Colonic mucosa (tissue), 4 donors: ENCODE measurements around the gene DAPK3. TPM values are rescaled to one million over a fixed set of nuclear protein-coding genes. Genes with fewer than 3 reads are reported as not detected.

Experiments
- DNase-seq: peaks from one replicate; pipeline ENCODE4 v3.0.0-alpha.2; 2020
- H3K27ac ChIP-seq: fragments of 200-600 bp; one replicate; pipeline ENCODE4 v1.8.0; 2021
- H3K27me3 ChIP-seq: fragments of 200-600 bp; one replicate; pipeline ENCODE4 v1.8.0; 2021
- H3K36me3 ChIP-seq: fragments of 200-600 bp; one replicate; pipeline ENCODE4 v1.8.0; 2021
- H3K4me1 ChIP-seq: fragments of 200-600 bp; one replicate; pipeline ENCODE4 v1.8.0; 2021; ENCODE audit warnings: mild to moderate bottlenecking
- H3K4me3 ChIP-seq: fragments of 200-600 bp; one replicate; pipeline ENCODE4 v1.8.0; 2021
- H3K9ac ChIP-seq, 2 donors: one replicate each; pipeline ENCODE4 v1.7.0; 2013; ENCODE audit warnings: control low read depth in 2 of 2, low read depth in 2 of 2, low read length in 2 of 2
- H3K9me3 ChIP-seq: fragments of 200-600 bp; one replicate; pipeline ENCODE4 v1.8.0; 2021
- intact Hi-C: fragments of 100-400 bp; cut with DNase I; formaldehyde crosslinking; loops from one replicate; pipeline ENCODE4 v1.14.1; 2022
- total RNA-seq, 2 donors: library from RNA; stranded (reverse); fragmentation: NEBNext Ultra II Directional in 1 of 2; extraction: Animal tissue kit (Norgen Biotek cat#: 25700) in 1 of 2; gene quantifications; one replicate each; pipeline ENCODE4 v1.2.1, GENCODE V29; 2021
- TF ChIP-seq, protein P1 (sequence below): fragments of 200-600 bp; IDR thresholded peaks from one replicate; pipeline ENCODE4 v1.8.0; 2022; ENCODE audit warnings: antibody characterized with exemption, mild to moderate bottlenecking
- donor health status: healthy.
- donor health status: DM: no; HTN: no; CAD: no.
- donor health status: DM: no; HTN: no; CAD: no.

The DAPK3 gene
- total RNA-seq, 2 donors from 2014 or later = 53.7 to 74.3 TPM

DNA sequence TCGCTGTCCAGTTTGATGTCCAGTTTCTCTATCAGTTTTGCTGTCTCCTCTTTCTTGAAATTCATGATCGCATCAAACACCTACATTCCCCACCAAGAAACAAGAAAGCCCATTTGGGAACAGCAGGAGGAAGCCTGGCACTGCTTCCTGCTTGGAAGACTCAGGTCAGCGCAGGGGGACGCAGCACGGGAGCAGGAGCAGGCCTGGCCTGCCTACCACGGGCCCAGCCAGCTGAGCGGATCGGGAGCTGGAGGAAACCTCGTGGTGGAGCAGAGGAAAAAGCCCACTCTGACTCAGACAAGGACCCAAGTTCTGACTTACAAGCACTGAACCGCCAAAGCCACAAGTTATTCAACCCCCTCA is 10.5 kb upstream of the DAPK3 start:
- Histone ChIP-seq H3K4me1 (peaks cover 13% of the 10 kb centered on the region), H3K9me3 (no peaks in the 10 kb centered on the region), H3K27ac (no peak overlapping the region), H3K27me3 (no peaks in the 10 kb centered on the region), H3K36me3 (peaks cover 59% of the 10 kb centered on the region), H3K9ac (no peak overlapping the region), H3K4me3 (no peak overlapping the region)
- intact Hi-C loops = loop anchor here (10.0 kb wide), 1 partner anchor 153 kb away; no protein-coding TSS in a partner anchor
- no peak for DNase-seq
- TF ChIP-seq, protein P1, sequence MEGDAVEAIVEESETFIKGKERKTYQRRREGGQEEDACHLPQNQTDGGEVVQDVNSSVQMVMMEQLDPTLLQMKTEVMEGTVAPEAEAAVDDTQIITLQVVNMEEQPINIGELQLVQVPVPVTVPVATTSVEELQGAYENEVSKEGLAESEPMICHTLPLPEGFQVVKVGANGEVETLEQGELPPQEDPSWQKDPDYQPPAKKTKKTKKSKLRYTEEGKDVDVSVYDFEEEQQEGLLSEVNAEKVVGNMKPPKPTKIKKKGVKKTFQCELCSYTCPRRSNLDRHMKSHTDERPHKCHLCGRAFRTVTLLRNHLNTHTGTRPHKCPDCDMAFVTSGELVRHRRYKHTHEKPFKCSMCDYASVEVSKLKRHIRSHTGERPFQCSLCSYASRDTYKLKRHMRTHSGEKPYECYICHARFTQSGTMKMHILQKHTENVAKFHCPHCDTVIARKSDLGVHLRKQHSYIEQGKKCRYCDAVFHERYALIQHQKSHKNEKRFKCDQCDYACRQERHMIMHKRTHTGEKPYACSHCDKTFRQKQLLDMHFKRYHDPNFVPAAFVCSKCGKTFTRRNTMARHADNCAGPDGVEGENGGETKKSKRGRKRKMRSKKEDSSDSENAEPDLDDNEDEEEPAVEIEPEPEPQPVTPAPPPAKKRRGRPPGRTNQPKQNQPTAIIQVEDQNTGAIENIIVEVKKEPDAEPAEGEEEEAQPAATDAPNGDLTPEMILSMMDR = no peak

DNA sequence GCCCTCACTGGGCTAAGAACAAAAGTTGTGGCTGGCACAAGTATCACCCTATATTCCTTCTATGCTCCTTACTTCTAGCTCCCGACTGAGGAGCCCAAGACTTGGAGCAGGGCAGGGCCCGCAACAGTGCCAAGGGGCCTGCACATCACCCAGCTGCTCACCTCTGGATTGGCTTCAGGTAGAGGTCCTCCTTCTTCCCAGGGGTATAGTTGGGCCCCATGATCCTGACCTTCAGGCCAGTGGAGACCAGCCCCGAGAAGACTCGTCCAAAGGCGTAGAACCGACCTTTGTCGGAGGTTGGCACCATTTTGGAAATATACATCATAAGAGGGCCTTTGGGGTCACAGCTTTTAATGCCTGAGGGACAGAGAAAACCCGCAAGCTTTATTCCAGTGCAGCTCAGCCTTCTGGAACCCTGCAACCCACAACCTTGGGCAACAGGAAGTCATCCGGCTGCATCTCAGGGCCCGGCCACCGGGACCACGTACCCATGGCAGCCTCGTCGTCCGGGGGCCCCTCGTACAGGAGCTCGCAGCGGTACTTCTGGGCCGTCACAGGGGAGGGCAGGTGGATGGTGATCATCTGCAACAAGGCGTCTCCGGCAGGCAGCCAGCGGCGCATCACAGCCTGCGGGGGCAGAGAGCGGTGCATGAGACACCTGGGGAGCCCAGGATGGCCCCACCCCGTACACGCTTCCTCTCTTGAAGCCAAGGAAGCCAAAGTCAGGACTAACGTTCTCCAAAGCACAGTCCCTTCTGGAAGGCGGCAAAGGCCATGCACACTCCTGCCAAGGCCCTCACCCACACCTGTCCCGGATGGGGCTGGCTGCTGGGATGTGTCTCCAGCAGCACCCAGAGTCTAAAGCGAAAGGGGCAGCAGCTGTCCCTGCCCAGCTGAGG is 9.7 kb upstream of the DAPK3 start:
- Histone ChIP-seq H3K36me3 (peaks cover 59% of the 10 kb centered on the region), H3K9ac (no peak overlapping the region), H3K27me3 (no peaks in the 10 kb centered on the region), H3K9me3 (no peaks in the 10 kb centered on the region), H3K27ac (no peak overlapping the region), H3K4me1 (peaks cover 9% of the 10 kb centered on the region), H3K4me3 (no peak overlapping the region)
- intact Hi-C loops = loop anchor here (10.0 kb wide), 1 partner anchor 154 kb away; no protein-coding TSS in a partner anchor
- TF ChIP-seq, protein P1 = no peak
- no peak for DNase-seq

DNA sequence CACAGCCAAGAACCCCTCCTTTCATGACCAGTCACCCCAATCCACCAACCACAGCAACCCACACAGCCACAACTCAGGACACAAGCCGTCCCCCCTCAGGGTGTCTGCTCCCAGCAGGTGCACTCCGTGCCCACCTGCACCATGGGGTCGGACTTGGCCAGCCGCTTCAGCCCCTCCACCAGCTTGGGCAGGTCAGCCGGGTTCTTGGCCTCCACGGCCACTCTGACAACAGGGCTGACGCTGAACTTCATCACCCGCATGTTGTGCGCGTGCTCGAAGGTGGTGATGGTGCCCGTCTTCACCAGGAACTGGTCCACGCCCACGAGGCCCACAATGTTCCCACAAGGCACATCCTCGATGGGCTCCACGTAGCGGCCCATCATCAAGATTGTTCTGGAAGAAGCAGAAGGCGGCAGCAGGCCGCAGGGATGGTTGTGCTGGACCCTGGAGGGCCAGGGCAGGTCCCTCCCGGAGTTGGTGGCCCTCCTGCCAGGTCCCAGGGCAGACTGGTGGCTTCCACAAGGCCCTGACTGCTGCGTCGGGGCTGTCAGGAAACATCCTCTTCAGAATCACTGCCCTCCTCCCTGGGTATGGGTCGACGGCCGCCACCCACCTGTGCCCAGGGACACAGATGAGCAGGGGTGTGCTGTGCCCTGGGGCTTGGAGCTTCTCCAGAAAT is 8.9 kb upstream of the DAPK3 start:
- TF ChIP-seq, protein P1 = no peak
- H3K27me3 ChIP-seq = no peaks in the 10 kb centered on the region
- no peak overlapping the region for H3K4me3 ChIP-seq
- peaks cover 59% of the 10 kb centered on the region for H3K36me3 ChIP-seq
- no peak for DNase-seq
- H3K9me3 ChIP-seq = no peaks in the 10 kb centered on the region
- intact Hi-C loops = loop anchor here (10.0 kb wide), 1 partner anchor 155 kb away; no protein-coding TSS in a partner anchor
- no peak overlapping the region for H3K9ac ChIP-seq
- no peak overlapping the region for H3K27ac ChIP-seq
- peaks cover 8% of the 10 kb centered on the region for H3K4me1 ChIP-seq

DNA sequence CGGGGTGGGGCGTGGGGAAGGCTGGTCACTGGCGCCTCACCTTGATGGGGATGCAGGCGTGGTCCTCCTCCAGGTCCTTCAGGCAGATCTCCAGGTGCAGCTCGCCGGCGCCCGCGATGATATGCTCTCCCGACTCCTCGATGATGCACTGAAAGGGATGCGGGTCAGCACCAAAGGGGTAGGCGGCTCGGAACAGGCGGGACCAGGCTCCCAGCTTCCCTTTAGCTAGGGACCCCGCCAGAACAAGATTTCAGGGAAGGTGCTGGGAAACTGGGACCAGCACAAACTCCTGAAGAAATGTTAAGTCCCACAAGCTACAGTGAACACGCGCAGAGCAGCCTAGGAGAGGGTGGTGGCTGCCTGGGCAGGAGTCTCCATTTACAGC is 8.4 kb upstream of the DAPK3 start:
- Histone ChIP-seq H3K9me3 (no peaks in the 10 kb centered on the region), H3K27ac (no peak overlapping the region), H3K9ac (no peak overlapping the region), H3K27me3 (no peaks in the 10 kb centered on the region), H3K36me3 (peaks cover 59% of the 10 kb centered on the region), H3K4me1 (peaks cover 8% of the 10 kb centered on the region), H3K4me3 (no peak overlapping the region)
- DNase-seq = no peak
- intact Hi-C loops = no loop called here
- TF ChIP-seq, protein P1 = no peak

DNA sequence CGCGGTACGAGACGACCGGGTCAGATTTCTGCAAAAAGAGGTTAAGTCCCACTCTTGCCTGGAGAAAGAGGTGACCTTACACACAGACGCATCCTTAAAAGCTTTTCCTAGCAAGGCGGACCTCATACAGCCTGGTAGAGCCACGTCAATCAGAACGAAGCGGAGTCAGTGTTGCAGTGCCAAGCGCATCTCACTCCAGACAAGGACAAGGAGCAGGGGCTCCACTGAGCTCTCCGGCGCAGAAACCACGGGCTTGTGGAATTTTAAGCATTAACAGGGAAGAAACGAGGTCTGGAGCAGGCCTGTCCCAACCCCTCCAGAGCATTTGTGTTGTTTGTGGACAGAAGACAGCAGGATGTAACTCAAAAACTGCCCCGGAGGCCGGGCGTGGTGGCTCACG is 7.2 kb upstream of the DAPK3 start:
- Histone ChIP-seq H3K4me1 (no peaks in the 10 kb centered on the region), H3K27ac (no peak overlapping the region), H3K36me3 (peaks cover 59% of the 10 kb centered on the region), H3K9me3 (no peaks in the 10 kb centered on the region), H3K9ac (no peak overlapping the region), H3K27me3 (no peaks in the 10 kb centered on the region), H3K4me3 (no peak overlapping the region)
- TF ChIP-seq, protein P1 = no peak
- no peak for DNase-seq
- intact Hi-C loops = no loop called here
